Measurements from ENCODE around the gene ACTA1. TPM values are rescaled to one million over a fixed set of nuclear protein-coding genes. Genes with fewer than 3 reads are reported as not detected.
"Not testable (repeated sequence)": the region's sequence is repeated elsewhere in the genome, so short reads cannot be mapped to it uniquely, and the experiment has no call there.

The ACTA1 gene
- polyA plus RNA-seq, 6 donors from 2014 or later: not detected

DNA sequence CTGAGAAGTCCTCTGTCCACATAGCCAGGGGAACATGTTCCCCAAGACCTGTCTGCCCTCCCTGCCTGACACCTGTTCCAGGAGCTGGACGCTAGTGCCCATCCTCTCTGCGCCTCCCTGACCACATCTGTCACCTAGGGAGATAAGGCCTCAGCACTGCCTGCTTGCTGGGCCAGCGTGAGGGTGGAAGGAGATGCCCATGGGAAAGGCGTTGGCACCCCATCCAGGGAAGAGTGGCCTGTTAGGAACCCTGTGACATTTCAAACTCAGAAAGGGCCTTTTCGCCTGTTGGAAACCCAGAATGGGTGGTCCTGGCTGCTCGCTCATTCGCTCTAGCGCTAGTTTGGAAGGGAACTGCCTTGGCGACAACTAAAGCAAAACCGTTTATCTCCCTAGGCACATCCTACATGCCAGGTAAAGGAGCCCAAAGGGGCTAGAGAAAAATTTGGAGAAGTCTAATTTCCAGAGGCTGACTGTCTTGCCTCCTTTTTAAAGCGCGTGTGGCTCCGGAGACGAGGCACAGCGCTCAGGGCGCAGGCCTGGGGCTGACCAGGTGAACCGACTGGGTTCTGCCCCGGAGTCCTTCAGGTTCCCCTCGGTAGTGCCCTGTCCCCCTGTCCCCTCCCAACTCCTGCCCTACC is 410 bp downstream of the ACTA1 start:
- Mint-ChIP-seq H3K4me1 (peaks cover 14 to 39% (median 23%) of the 10 kb centered on the region in 3 donors), H3K36me3 (peaks cover 0 to 10% of the 10 kb centered on the region in 2 donors), H3K9me3 (peaks cover 0 to 7% (median 2%) of the 10 kb centered on the region in 7 donors), H3K27ac (no peak overlapping the region), H3K27me3 (peaks cover 29 to 60% (median 41%) of the 10 kb centered on the region in 3 donors), H3K4me3 (peak overlapping the region in 5 of 8 donors; percentile 36 to 80 (median 51))
- ATAC-seq (ENCODE audit: low read depth in 2 of 2) (no peak), DNase-seq (no peak)

DNA sequence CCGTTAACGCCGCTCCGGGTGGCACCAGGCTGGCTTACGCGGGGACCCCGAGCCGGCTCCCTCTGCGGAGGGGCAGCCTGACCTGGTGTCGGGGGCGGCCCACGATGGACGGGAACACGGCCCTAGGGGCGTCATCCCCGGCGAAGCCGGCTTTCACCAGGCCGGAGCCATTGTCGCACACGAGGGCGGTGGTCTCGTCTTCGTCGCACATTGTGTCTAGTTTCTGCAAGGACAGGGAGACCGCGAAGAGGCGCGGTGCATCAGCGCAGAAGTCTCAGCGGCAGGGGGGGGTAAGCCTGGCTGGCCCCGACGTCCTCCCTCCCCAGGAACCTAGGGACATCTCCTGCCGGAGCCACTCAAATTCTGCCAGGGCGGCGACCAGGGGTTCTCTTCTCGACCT is 989 bp downstream of the ACTA1 start:
- Mint-ChIP-seq H3K4me1 (peaks cover 14 to 39% (median 23%) of the 10 kb centered on the region in 3 donors), H3K36me3 (peaks cover 0 to 10% of the 10 kb centered on the region in 2 donors), H3K27ac (no peak overlapping the region), H3K27me3 (peaks cover 34 to 66% (median 47%) of the 10 kb centered on the region in 3 donors), H3K9me3 (peaks cover 0 to 7% (median 2%) of the 10 kb centered on the region in 7 donors), H3K4me3 (peak overlapping the region in 3 of 8 donors; percentile 36 to 51 (median 37))
- DNase-seq (no peak), ATAC-seq (ENCODE audit: low read depth in 2 of 2) (no peak)

DNA sequence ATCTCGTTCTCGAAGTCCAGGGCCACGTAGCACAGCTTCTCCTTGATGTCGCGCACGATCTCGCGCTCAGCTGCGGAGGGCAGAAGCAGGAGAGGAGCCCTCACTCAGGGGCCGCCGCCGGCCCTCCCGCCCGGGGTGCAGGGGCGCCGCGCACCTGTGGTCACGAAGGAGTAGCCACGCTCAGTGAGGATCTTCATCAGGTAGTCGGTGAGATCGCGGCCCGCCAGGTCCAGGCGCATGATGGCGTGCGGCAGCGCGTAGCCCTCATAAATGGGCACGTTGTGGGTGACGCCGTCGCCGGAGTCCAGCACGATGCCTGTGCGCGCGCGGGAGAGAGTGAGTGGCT is 1.8 kb downstream of the ACTA1 start:
- Mint-ChIP-seq H3K36me3 (peaks cover 0 to 10% of the 10 kb centered on the region in 2 donors), H3K27ac (no peak overlapping the region), H3K9me3 (peaks cover 0 to 7% (median 2%) of the 10 kb centered on the region in 7 donors), H3K4me1 (peaks cover 14 to 39% (median 23%) of the 10 kb centered on the region in 3 donors), H3K4me3 (peak overlapping the region in 6 of 8 donors; percentile 40 to 88 (median 78)), H3K27me3 (peaks cover 36 to 70% (median 50%) of the 10 kb centered on the region in 3 donors)
- DNase-seq (no peak), ATAC-seq (ENCODE audit: low read depth in 2 of 2) (peak in 1 of 2 donors; percentile 14)

DNA sequence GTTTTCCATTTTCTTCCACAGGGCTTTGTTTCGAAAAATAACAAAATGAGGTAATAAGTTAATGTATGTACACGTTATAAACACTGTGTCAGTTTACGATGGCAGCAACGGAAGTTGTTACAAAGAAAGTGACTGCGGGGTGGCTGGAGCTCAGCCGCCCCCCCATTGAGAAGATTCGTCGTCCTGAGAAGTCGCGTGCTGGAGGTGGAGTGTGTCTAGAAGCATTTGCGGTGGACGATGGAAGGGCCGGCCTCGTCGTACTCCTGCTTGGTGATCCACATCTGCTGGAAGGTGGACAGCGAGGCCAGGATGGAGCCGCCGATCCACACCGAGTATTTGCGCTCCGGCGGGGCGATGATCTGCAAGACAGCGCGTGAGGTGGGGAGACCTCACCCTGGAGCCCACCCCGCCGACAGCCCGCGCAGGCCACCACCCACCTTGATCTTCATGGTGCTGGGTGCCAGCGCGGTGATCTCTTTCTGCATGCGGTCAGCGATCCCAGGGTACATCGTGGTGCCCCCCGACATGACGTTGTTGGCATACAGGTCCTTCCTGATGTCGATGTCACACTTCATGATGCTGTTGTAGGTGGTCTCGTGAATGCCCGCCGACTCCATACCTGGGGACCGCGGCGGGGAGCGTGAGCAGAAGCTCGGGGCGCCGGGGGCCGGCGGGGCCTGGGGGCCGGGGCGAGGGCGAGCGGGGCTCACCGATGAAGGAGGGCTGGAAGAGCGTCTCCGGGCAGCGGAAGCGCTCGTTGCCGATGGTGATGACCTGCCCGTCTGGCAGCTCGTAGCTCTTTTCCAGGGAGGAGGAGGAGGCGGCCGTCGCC is 2.4 kb downstream of the ACTA1 start:
- Mint-ChIP-seq H3K9me3 (peaks cover 0 to 7% (median 2%) of the 10 kb centered on the region in 7 donors), H3K4me1 (peaks cover 14 to 39% (median 23%) of the 10 kb centered on the region in 3 donors), H3K36me3 (peaks cover 0 to 10% of the 10 kb centered on the region in 2 donors), H3K27me3 (peaks cover 41 to 76% (median 55%) of the 10 kb centered on the region in 3 donors), H3K4me3 (peak overlapping the region; percentile 77 to 91 (median 86)), H3K27ac (peak overlapping the region in 4 of 6 donors; percentile 29 to 94 (median 45))
- ATAC-seq (ENCODE audit: low read depth in 2 of 2) (peak in 1 of 2 donors; percentile 25), DNase-seq (no peak)

DNA sequence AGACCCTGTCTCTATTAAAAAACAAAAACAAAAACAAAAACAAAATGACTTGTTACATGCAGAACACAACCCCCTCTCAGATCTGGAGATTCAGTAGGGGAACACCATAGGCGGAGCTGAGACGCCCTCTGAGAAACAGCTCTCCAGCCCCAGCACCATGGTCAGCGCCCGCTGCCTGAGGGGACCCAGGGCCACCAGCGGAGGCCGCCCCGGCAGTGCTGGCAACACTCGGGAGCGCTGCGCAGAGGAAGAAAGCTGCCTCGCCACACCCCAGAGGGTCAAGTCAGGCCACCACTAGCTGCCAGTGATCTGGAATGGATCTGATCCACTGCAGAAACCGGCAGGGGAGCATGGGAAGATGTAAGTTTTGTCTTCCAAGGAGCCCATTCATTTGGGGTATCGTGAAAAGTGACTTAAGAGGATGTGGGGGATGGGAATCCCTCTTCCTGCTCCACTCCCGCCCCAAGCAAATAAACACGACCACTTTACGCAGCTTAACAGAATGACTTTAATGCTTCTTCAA is 3.1 kb downstream of the ACTA1 start:
- Mint-ChIP-seq H3K4me3 (peak overlapping the region; percentile 77 to 91 (median 86)), H3K9me3 (peaks cover 0 to 7% (median 2%) of the 10 kb centered on the region in 7 donors), H3K4me1 (peaks cover 14 to 39% (median 23%) of the 10 kb centered on the region in 3 donors), H3K27me3 (peaks cover 41 to 83% (median 62%) of the 10 kb centered on the region in 3 donors), H3K27ac (peak overlapping the region in 3 of 6 donors; percentile 29 to 58 (median 32)), H3K36me3 (peaks cover 0 to 10% of the 10 kb centered on the region in 2 donors)
- peak; percentile 41 to 55 for ATAC-seq (ENCODE audit: low read depth in 2 of 2)
- DNase-seq: no peak

DNA sequence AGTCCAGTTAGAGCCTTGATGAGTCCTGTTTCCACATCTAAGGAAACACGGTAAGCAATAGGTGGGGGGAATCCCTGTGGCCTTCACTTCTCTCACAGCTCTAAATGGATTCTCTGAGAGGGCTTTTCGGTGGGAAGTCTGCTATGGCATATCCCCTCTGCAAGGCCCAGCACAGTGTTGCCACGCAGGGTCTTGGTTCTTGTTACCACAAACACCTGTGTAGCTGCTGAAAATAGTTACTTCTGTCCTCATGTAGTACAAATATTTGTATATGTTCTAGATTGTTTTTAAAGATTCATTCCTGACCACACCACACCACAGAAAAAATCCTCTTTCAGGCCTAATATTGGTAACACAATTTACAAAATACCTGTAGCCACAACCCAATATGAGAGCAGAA is 5.6 kb downstream of the ACTA1 start:
- Mint-ChIP-seq H3K36me3 (peaks cover 0 to 27% of the 10 kb centered on the region in 2 donors), H3K4me1 (peaks cover 14 to 31% (median 20%) of the 10 kb centered on the region in 3 donors), H3K27me3 (peaks cover 48 to 79% (median 66%) of the 10 kb centered on the region in 3 donors), H3K27ac (no peak overlapping the region), H3K4me3 (no peak overlapping the region), H3K9me3 (peaks cover 8 to 18% (median 13%) of the 10 kb centered on the region in 7 donors)
- DNase-seq (no peak), ATAC-seq (ENCODE audit: low read depth in 2 of 2) (no peak)

DNA sequence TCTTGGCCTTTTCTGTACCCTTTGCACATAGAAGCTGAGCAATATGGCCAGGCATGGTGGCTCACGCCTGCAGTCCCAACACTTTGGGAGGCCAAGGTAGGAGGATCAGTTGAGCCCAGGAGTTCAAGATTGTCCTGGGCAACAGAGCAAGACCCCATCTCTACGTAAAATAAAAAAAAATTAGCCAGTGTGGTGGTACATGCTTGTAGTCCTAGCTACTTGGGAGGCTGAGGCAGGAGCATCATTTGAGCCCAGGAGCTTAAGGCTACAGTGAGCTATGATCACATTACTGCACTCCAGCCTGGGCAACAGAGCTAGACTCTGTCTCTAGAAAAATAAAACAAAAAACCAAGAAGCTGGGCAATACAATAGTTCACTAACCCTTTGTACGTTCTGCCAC is 6.3 kb downstream of the ACTA1 start:
- Mint-ChIP-seq H3K27ac (no peak overlapping the region), H3K9me3 (peaks cover 8 to 24% (median 18%) of the 10 kb centered on the region in 7 donors), H3K27me3 (peaks cover 53 to 72% (median 63%) of the 10 kb centered on the region in 3 donors), H3K36me3 (peaks cover 0 to 27% of the 10 kb centered on the region in 2 donors), H3K4me3 (no peak overlapping the region), H3K4me1 (peaks cover 14 to 27% (median 19%) of the 10 kb centered on the region in 3 donors)
- DNase-seq (no peak), ATAC-seq (ENCODE audit: low read depth in 2 of 2) (no peak)

DNA sequence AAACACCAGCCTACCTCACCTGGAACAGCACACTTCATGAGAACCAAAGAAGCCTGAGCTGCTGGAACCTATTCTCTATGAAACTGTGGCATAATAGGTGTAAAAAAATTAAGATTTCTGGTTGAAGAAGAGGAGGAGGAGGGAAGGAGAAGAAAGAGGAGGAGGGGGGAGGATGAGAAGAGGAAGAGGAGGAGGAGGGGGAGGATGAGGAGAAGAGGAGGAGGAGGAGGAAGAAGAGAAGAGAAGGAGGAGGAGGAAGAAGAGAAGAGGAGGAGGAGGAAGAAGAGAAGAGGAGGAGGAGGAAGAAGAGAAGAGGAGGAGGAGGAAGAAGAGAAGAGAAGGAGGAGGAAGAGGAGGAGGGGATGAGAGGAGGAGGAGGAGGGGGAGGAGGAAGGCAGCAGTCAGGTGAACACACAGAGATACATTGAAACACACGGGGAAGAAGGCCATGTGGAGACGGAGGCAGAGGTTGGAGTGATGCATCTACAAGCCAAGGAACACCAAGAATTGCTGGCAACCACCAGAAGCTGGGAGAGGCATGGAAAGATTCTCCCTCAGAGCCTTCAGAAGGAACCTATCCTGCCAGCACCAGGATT is 8.2 kb downstream of the ACTA1 start:
- Mint-ChIP-seq H3K27me3 (peaks cover 48 to 61% (median 55%) of the 10 kb centered on the region in 3 donors), H3K27ac (no peak overlapping the region), H3K4me1 (peaks cover 0 to 8% (median 3%) of the 10 kb centered on the region in 3 donors), H3K36me3 (peaks cover 0 to 17% of the 10 kb centered on the region in 2 donors), H3K9me3 (peaks cover 5 to 24% (median 17%) of the 10 kb centered on the region in 7 donors), H3K4me3 (no peak overlapping the region)
- no peak for ATAC-seq (ENCODE audit: low read depth in 2 of 2)
- DNase-seq: no peak

DNA sequence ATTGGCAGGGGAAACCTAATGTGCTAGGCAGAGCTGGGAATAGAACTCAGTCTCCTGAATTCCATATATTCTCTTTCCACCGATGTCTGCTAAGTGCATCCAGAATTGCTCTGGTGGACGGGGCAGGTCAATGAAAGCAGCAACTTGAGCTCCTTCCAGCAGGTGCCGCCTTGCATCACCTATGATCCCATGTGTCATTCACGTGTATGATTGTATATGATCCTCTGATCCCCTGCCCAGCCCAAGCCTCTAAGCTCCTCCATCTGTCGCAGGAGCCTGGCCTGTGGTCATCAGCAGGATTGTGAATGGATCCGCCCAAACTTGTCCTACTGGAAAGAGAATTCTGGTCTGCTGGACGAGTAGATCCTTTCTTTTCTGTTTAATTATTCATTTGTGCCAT is 13.1 kb downstream of the ACTA1 start:
- Mint-ChIP-seq H3K4me3 (no peak overlapping the region), H3K9me3 (peaks cover 5 to 24% (median 14%) of the 10 kb centered on the region in 7 donors), H3K4me1 (no peaks in the 10 kb centered on the region), H3K27ac (no peak overlapping the region), H3K27me3 (peaks cover 32 to 50% (median 42%) of the 10 kb centered on the region in 3 donors), H3K36me3 (peaks cover 0 to 17% of the 10 kb centered on the region in 2 donors)
- no peak for ATAC-seq (ENCODE audit: low read depth in 2 of 2)
- DNase-seq: no peak

DNA sequence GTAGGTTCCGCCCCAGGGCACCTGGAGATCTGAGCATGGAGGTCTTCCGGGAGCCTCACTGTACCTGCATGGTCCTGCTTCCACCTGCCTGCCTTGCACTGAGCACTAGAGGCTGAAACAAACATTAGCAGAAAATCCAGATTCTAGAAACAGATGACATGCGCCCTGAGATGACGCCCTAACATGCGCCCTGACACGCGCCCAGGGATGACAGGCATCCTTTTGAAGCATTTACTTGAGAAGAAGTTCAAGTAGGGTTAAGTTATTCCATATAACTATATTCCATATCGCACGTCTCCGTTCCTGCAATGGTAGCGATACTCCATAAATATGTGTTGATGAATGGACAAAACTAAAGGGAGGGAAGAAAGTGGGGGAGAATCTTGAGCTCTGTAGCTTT is 13.7 kb downstream of the ACTA1 start:
- ATAC-seq (ENCODE audit: low read depth in 2 of 2) (no peak), DNase-seq (no peak)
- Mint-ChIP-seq H3K4me1 (no peaks in the 10 kb centered on the region), H3K27ac (no peak overlapping the region), H3K27me3 (peaks cover 29 to 45% (median 37%) of the 10 kb centered on the region in 3 donors), H3K9me3 (peaks cover 2 to 24% (median 14%) of the 10 kb centered on the region in 7 donors), H3K36me3 (peaks cover 0 to 12% of the 10 kb centered on the region in 2 donors), H3K4me3 (no peak overlapping the region)

DNA sequence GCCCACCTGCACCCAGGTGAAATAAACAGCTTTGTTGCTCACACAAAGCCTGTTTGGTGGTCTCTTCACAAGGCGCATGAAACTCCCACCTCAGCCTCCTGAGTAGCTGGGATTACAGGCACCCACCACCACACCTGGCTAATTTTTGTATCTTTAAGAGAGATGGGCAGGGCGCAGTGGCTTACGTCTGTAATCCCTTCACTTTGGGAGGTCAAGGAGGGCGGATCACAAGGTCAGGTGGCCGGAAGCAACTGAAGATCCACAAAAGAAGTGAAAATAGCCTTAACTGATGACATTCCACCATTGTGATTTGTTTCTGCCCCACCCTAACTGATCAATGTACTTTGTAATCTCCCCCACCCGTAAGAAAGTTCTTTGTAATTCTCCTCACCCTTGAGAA is 15.3 kb downstream of the ACTA1 start:
- H3K9me3 Mint-ChIP-seq; H3K27ac Mint-ChIP-seq; ATAC-seq (ENCODE audit: low read depth in 2 of 2); H3K4me3 Mint-ChIP-seq; H3K36me3 Mint-ChIP-seq; H3K4me1 Mint-ChIP-seq; DNase-seq: not testable (repeated sequence)
- peaks cover 25 to 33% (median 27%) of the 10 kb centered on the region in 3 donors for H3K27me3 Mint-ChIP-seq

DNA sequence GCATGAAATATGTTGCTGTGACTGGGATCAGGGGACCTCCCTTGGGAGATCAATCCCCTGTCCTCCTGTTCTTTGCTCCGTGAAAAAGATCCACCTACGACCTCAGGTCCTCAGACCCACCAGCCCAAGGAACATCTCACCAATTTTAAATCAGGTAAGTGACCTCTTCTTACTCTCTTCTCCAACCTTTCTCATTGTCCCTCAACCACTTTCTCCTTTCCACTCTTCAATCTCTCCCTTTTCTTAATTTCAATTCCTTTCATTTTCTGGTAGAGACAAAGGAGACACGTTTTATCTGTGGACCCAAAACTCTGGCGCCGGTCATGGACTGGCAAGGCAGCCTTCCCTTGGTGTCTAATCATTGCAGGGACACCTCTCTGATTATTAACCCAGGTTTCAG is 21.1 kb downstream of the ACTA1 start:
- H3K27me3 Mint-ChIP-seq: peaks cover 31 to 34% (median 32%) of the 10 kb centered on the region in 3 donors
- H3K9me3 Mint-ChIP-seq; H3K36me3 Mint-ChIP-seq; ATAC-seq (ENCODE audit: low read depth in 2 of 2); DNase-seq; H3K4me3 Mint-ChIP-seq; H3K27ac Mint-ChIP-seq: not testable (repeated sequence)
- H3K4me1 Mint-ChIP-seq: peaks cover 11 to 16% (median 12%) of the 10 kb centered on the region in 3 donors

DNA sequence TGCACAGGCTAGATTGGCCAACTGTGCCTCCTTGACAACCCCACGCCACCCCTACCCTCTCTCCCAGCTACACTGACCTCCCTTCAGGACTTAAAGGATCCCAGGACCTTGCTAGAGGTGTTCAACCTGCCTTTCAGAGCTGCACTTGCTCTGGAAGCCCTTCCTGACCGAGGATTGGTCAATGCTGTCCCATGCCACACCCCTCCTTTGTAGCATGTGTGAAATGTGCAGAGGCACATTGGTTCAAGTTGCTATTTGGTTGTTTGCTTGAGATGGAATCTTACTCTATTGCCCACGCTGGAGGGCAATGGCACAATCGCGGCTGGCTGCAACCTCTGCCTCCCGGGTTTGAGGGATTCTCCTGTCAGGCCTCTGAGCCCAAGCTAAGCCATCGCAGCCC is 21.8 kb downstream of the ACTA1 start:
- Mint-ChIP-seq H3K4me3 (no peak overlapping the region), H3K9me3 (no peaks in the 10 kb centered on the region), H3K27me3 (peaks cover 35 to 37% (median 37%) of the 10 kb centered on the region in 3 donors), H3K27ac (no peak overlapping the region), H3K36me3 (no peaks in the 10 kb centered on the region), H3K4me1 (peaks cover 14 to 23% (median 16%) of the 10 kb centered on the region in 3 donors)
- no peak for DNase-seq
- no peak for ATAC-seq (ENCODE audit: low read depth in 2 of 2)

Data from naive B cell (primary cell).